HG02852 (cell line): ENCODE data around the gene KLHL26.

Experiments
- ATAC-seq: cut with Tn5 transposase; IDR thresholded peaks from one replicate; pipeline ENCODE4 v1.9.1; 2021; ENCODE audit warnings: mild to moderate bottlenecking, moderate library complexity; ENCODE audit not compliant: unreplicated experiment

Gene KLHL26

DNA sequence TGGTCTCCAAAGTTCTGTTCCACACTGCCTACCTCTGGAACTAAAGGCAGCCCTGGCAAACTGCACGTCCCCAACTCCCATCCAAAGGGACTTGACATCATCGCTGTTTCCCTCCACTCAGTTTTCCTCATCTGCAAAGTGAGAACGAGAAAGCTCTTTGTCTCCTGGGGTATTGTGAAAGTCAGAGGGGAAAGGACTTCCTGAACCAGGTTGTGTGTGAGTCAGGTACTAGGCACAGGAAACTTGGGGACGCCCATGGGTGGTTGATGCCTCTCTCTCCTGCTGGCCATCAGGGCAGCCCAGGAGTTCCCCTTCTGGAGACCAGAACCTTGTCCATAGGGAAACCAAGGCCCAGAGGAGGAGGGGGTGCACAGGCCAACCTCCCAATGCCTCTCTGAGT is 35.0 kb upstream of the KLHL26 start:
- ATAC-seq, result no peak

DNA sequence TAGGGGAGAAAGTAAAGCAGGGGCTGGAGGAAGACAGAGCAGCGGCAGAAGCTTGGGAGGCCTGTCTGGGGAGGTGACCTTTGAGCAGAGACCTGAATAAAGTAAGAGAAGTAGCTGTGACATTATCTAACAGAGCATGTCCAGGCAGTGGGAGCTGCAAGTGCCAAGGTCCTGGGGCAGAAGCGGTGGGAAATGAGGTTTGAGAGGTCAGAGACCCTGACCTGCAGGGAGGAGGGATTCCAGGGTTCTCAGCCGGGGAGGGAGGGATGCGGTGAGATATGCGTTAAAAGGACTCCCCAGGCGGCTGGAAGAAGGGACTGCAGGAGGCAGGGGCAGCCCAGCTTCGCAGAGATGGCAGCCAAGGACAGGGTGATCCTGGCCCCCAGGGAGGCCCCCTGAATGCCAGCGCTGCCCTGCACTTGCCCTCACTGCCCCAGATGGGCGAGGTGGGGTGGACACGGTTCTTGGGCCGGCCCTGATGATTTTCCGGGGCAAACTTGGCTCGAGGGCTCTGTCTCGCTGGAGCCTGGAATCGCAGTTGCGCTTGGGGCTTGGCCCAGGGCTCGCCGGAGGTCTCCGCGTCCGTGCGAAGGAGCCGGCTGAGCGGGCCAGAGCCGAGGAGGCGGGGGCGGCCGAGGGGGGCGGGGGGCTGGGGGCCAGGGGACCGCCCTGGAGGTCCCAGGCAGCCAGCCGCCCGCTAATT is 33.4 kb upstream of the KLHL26 start:
- ATAC-seq, result no peak

DNA sequence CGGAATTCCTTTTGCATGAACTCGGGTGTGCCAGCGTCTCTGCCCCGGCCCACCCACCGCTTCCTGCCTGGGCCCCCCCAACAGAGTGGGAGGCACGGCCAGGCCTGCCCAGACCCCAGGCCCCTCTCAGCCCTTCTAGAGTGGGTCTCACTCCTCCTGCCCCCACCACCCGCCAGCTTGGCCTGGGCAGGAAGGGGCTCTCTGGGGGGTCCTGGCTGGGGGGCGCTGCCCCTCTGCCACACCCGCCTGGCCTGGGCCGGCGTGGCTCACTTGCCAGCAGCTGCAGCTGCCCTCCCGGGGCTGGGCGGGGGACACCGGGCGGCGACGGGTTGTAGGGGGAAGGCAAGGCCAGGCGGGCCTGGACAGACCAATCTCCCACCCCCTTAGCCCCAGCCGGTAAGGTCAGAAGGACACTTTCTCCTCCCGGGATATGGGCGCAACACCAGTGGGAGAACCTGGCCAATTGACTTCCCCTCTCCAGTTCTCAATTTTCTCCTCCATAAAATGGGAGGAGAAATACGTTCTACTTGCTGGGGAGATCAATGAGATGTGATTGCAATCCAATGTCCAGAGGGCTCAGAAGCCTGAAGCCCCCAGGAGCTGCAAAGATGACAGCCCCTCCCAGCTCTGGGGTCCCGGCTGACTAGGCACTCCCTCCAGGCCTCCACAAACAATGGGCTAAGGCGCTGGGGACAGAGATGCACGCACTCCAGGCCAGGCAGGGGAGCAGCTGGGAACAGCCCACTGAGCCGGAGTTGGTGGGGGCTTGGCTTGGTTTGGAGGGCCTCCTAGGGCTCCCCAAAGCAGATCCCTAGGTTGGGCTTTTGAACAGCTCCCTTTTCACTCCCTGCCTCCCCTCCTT is 32.6 kb upstream of the KLHL26 start:
- ATAC-seq, result no peak

DNA sequence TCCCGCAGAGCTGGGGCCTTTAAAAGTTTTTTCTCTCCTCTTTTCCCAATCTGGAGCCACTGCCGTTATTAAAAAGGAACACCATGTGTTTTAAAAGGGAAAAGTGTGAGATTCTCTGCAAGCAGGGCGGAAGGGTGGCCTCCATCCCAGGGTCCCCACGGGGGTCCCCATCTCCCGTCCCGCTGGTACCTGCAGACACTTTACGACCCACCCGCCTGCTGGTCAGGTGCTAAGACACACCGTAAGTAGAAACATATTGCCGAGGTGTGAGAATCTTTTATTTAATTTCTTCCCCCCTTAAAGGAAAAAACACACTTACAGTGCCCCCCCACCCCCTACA is 32.0 kb upstream of the KLHL26 start:
- ATAC-seq, result no peak

DNA sequence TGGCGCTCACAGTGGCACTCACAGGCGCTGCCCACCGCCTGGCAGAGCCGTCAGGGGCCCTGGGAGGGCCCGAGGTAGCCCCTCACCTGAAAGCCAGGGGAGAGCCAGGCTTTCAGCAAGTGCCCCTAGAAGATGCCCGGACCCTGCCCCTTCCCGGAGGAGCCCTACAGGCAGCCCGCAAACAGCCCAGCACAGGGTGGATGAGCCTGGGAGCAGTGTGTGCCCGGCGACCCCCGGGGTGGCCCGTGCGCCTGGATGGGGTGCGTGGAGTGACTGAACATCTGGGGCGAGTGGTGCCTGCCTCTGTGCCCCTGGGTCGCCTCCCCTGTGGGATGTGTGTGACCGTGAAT is 31.7 kb upstream of the KLHL26 start:
- no peak for ATAC-seq

DNA sequence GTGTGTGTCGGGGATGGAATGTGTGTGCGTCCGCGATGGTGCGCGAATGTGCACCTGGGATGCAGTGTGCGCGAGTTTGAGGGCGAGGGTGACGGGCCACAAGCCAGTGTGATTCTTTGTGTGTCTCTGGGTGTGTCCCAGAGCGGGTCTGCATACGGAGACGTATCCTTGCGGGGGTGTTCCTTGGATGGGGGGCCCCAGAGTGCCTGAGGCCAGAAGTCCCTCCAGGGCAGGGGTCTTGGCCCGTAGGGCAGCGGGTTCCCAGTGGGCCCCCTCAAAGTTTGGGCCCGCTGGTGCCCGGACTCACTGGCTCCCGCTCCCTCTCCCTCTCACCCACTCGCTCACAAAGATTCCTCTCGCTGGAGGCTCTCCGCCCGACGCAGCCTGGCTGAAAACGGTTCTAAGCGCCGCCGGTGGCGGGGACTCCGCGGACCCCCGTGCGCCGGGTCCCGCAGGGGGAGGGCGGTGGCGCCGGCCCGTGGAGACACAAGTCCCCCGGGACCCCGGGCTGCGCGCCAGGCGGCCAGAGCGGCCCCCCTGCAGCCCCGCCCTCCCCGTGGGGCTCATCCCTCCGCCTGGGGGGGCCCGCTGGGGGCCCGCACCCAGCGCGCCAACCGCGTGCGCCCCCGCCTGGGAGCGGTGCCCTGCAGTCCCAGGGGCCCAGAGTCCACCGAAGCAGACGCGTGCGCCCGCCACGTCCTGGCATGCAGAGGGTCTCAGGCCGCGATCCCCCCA is 31.1 kb upstream of the KLHL26 start:
- ATAC-seq, result no peak

DNA sequence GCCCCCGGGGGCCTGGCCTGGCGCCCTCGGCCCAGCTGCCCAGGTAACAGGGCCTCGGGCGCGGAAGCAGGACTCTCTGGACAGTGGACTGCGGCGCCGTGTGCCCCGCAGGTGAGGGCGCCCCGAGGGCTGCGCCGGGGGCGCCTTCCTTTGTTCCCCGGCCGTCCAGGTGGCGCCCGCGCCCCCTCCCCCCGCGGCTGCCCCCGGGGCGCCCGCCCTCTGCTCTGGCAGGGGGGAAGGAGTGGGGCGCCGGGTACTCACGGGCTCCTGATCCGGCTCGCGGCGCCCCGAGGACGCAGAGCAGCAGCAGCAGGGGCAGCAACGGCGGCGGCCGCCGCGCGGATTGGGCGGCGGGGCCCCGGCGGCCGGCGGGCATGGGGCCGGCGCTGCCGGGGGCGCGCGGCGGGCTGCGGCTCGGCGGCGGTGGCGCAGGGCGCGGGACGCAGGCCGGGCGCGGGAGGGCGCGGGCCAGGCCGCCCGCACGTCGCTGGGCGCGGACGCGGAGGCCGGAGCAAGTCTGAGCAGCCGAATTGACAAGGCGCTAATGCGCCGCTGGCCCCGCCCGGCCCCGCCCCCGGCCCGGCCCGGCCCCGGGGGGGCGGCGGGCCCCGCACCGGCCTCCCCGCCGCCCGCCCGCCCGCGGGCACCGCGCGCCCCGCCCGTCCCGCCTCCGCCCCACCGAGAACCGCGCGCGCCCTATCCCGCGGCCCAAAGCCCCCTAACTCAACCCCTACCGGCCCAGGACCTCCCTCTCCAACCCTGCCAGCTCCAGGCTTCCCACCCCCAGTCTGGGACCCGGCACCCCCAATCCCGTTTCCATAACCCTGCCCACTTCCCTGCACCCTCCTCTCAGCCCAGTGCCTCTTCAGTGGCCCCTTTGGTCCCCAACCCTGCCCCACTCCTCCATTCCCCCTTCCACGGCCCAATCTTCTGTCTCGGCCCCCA is 30.3 kb upstream of the KLHL26 start, which contains the start of gene CRLF1:
TSS of gene CRLF1 (minus strand) at position 519 of the 945 bp plus-strand sequence. CDS start at position 376, 143 bp downstream.
- ATAC-seq, result no peak

DNA sequence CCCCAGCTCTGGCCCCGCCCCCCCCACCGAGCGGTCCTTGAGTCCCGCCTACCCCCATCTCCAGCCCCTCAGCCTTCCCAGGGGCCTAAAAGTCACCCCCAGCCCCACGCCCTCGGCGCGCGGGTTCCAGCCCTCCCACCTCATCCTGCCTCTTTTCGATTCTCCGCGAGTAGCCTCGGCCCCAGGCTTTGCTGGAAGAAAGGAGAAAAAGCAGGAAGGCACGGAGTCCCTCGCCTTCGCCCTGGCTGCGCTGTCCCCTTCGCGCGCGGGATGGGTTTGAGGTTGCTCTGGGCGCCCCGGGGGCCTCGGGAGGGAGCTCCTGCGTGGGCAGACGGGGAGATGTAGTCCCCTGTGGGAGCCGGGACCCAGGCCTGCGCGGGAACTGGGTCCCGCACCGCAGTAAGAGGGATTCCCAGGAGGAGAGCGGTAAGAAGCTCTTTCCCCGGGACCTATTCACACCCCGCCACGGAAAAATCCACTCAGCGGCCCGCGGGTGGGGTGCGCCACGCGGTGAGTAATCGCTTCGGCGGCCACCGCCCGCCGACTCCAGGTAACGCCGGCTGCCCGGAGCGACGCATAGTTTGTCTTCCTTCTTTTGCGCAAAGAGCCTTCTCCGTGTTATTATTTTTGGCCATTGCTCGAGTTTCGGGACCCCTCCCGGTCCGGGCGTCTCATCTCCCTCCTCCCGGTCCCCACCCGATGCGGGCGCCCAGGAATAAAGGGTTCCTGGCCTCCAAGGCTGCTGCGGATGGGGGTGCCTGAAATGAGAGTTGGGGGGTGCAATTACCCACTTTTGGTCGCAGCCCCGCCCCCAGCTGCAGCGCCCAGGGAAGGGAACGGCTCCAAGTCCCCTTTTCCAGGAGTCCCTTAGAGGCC is 29.4 kb upstream of the KLHL26 start:
- no peak for ATAC-seq

DNA sequence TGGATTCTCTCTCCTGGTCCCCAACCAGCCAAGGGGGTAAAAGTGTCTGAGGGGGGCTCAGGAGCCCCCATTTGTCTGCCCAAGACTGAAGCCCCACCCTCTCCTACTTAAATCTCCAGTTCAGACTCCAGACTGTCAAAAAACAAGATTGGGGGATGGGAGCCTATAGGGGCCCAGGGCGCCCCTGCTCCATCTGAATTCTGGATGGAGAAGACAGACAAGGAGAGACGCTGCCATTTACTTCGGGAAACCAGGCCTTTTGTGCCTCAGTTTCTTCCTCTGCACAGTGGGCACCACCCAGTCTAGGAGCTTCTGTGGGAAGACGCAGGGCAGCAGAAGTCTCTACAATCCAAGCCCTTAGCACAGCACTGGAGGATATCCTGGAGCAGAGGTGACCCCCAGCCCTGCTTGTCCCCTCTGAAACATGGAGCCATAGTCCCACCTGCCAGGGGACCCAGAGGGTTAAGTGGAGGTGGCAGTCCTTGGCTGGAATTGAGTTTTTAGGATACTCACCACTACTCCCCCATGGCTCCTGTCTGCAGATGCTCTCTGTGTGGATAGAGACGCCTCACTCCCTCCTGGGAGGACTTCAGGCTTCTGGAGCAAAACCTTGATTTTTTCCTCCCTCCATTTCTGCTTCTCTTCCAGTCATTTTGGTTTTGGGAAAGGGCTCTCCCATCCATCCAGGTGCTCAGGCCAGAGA is 28.6 kb upstream of the KLHL26 start:
- no peak for ATAC-seq

DNA sequence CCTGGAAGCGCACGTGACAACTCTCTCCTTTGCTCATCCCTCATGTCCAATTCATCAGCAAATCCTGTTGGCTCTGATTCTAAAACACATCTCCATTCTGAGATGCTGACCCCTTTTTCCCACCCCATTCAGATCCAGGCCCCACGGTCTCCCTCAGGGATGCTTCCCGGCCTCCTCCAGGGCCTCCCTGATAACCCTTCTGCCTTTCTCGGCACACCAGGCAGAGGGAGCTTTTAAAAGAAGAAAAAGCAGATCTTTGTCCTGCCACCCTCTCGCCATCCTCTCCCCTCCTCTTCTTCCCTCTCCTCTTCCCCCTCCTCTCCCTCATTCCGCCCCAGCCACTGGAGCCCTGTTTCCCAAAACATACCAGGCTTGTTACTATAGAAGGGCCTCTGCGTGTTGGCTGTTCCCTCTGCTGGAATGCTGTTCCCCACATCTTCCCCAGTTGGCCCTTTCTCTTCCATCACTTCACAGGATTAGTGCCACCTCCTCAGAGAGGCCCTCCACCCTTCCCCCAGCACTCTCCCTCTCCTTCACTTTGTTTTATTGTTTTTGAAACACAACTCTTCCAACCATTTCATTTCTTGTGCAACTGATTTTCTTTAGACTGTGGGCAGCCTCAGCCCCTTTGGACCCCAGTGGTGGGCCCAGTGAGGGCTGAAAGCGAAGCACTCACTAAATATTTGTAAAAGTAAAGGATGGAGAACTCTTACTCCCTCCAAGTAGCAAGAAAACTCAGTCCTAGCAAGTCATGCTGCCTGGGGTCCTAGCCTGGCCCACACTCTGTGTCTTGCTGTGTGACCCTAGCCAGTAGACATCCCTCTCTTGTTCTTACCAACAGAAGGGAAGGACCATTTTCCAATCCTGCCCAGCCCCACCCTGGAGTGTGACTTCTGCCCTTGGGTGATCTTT is 27.8 kb upstream of the KLHL26 start:
- no peak for ATAC-seq

DNA sequence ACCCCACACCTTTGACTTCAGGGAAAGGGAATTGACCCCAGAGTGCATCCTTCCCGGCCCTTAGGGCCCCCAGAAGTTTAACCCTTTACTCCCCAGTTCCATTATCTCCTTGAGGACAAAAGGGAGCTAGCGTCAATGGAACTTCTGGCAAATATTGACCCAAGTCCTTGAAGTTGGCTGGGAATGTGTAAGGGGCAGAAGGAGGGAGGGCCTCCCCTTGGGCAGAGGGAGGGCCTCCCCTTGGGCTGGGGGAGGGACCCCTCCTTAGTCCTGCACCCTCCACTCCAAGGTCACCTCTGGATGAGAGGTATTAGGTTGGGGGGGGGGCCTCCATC is 27.1 kb upstream of the KLHL26 start:
- no peak for ATAC-seq

DNA sequence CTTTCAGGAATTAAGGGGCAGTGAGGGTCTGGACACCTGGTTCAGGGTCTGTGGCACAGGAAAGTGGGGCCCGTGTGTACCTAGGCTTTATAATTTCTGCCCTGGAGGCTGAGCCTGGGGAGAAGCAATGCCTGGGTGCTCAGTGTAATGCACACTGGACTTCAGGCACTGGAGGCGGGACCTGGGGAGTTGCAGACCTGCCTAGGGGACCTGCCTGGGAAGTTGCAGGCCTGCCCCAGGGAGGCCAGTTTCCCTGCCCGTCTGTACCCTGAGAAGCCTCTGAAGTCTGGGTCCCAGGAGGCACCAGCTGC is 26.6 kb upstream of the KLHL26 start:
- ATAC-seq, result no peak

DNA sequence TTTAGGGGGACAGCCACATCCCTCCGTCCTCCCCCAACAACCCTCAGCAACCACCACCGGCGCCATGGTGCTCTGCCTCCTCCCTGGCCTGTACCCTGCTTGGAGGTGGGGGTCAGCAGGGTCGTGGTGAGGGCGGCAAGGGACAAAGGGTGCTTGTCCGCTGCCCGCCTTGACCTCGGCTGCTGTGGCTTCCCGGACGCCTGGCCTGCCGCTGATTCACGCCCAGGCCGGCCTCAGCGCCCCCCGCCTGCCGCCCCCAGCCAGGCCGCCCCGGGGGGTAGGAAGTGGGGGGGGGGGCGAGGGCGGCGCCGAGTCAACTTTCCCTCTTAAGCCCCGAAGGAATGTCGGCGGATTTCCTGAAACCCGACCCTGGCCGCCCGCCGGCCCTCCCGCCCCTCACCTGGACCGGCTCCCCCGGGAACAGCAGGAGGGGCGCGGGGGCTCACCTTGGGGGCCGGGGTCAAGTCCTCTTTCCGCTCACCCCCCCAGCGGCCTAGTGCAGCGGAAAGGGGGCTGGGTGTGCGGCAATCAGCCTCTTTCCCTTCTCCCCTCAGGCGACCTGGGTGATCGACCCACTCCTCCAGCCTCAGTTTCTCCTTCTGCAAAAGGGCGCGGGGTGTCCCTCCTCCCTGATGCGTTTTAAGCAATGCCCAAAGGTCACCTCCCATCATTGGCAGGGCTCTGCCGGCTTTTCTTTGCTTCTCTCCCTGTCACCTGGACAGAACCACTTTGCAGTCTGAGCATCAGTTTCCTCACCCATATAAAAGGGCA is 26.1 kb upstream of the KLHL26 start:
- no peak for ATAC-seq

DNA sequence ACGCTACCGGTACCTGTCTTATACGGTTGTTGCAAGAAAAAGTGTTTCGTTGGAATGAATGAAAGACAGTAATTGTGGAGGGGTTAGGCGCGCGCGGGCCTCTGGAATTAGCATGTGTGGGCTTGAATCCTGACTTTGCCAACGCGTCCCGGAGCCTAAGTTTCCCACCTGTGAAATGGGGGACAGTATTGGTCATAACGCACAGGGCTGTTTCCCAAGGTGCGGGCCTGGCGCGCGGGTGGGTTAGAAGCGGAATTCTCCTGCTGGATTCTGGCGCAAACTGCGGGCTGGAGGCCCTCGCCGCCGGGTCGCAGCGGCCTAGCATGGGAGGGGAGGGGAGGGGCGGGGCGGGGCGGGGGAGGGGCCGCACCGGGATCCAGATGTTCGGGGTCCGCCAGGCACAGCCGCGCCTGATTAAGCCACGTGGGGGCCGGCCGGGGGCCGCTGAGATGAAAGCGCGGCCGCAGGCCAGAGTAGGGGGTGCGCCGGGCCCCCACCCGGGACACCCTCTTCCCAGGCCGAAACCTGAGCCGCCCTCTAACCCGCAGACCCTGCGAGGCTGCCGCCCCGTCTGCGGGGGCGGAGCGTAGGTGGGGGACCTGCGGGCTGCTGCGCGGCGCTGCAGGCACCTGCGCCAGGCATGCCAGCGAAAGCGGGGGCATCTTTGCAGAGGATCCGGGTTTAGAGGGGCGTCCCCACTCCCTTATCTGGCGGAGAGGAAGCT is 25.3 kb upstream of the KLHL26 start:
- no peak for ATAC-seq

DNA sequence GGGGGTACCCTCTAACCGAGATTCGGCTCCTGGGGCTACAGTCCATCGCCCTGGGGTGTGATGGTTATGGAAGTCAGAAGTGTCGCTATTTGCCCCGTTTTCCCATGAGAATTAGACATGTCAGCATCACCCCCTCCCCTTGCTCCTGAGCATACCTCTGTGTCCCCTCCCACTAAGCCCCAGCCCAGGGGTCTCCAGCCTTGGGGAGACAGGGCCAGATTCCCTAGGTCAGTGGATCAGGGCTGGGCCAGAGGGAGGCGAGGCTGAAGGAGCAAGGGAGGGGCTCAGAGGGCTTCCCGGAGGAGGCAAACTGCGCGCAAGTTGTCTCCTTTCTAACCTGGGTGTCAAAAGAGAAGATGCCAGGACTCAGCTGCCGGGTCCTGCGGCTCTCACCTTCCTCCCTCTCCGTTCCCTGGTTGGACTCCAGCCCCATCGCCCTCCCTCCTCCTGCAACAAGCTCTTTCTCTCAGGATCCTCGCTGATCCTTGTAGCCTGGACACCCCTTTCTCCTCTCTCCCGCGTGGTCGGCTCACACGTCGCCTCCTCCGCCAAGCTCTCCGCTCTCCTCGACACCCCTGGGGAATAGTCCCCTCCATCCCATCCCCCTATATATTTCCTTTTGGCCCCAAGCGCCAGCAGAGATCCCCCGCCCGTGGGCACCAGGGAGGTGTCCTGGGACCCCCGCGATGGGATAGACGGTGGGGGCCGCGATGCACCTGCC is 24.6 kb upstream of the KLHL26 start:
- no peak for ATAC-seq
